Measurements from ENCODE around the gene IL17RA. TPM values are rescaled to one million over a fixed set of nuclear protein-coding genes. Genes with fewer than 3 reads are reported as not detected.

IL17RA gene
- polyA plus RNA-seq, 1 donor (not counting 4 experiments of a cell fraction or from before 2014, with no cell fraction given), result 6.0 TPM

GRCh38 chr22:17158568-17159503 lies 74.0 kb downstream of the IL17RA start, which contains the start of gene HDHD5:
Gene HDHD5, minus strand, starts transcription at chr22:17159277. Its CDS starts 26 bp downstream, at chr22:17159251.
- H3K4me1 ChIP-seq (ENCODE audit: control insufficient read depth, extremely low read depth, insufficient read depth, low read length), result peaks cover 12% of the 10 kb centered on the region

DNA sequence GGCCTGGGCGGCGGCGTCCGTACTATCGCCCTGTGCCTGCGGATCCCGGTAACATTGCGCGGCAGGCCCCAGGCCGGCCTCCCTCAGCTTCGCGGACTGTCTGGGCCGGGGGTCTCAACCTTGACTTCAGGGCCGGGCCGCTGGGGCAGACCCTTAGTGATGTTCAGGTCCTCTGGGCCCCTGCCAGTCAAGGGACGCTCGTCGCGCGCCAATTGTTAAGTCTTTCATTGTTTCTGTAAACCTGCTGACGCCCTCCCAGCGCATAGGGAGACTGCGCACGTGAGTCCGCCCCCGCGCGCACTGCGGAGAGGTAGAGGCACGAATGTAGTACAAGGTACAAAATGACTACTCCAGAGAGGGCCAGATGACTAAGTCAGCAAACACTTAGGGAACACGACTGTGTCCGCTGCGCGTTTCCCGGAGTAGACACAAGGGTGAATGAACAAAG lies 74.7 kb downstream of the IL17RA start:
- dilution Hi-C loops (cut with MboI; ENCODE audit: extremely low pct_ligation_motif_present, low sequenced_read_pairs), result no loop called here
- peaks cover 31% of the 10 kb centered on the region for H3K79me2 ChIP-seq (ENCODE audit: control insufficient read depth, insufficient read depth, low read length)
- H3K4me3 ChIP-seq (ENCODE audit: control insufficient read depth in 2 of 3, extremely low read depth in 1 of 3, insufficient read depth in 2 of 3, low read depth in 1 of 3, low read length in 3 of 3), result peak overlapping the region; percentile 56 to 83 (median 80)
- peak overlapping the region; percentile 75 for H2AFZ ChIP-seq (ENCODE audit: control insufficient read depth, low read length)
- peaks cover 2% of the 10 kb centered on the region for H4K20me1 ChIP-seq (ENCODE audit: control insufficient read depth, extremely low read depth, insufficient read depth, low read length)
- H3K9me1 ChIP-seq (ENCODE audit: control insufficient read depth, extremely low read depth, insufficient read depth, low read length), result no peaks in the 10 kb centered on the region
- no peaks in the 10 kb centered on the region for H3K36me3 ChIP-seq (ENCODE audit: control insufficient read depth in 2 of 2, extremely low read depth in 1 of 2, insufficient read depth in 2 of 2, low read length in 2 of 2)
- peak overlapping the region; percentile 66 for H3K27ac ChIP-seq (ENCODE audit: control insufficient read depth, insufficient read depth, low read length)
- TF ChIP-seq, protein P1, sequence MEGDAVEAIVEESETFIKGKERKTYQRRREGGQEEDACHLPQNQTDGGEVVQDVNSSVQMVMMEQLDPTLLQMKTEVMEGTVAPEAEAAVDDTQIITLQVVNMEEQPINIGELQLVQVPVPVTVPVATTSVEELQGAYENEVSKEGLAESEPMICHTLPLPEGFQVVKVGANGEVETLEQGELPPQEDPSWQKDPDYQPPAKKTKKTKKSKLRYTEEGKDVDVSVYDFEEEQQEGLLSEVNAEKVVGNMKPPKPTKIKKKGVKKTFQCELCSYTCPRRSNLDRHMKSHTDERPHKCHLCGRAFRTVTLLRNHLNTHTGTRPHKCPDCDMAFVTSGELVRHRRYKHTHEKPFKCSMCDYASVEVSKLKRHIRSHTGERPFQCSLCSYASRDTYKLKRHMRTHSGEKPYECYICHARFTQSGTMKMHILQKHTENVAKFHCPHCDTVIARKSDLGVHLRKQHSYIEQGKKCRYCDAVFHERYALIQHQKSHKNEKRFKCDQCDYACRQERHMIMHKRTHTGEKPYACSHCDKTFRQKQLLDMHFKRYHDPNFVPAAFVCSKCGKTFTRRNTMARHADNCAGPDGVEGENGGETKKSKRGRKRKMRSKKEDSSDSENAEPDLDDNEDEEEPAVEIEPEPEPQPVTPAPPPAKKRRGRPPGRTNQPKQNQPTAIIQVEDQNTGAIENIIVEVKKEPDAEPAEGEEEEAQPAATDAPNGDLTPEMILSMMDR (optimal IDR thresholded peaks at IDR 0.05 in 1 of 3, IDR thresholded peaks at IDR 0.05 in 1 of 3, conservative IDR thresholded peaks at IDR 0.05 in 1 of 3; ENCODE audit: extremely low read depth in 1 of 3, insufficient read depth in 2 of 3, low read length in 3 of 3), result no peak
- no peak for TF ChIP-seq EZH2 (IDR thresholded peaks at IDR 0.05; ENCODE audit: low read length)
- H3K27me3 ChIP-seq (ENCODE audit: control insufficient read depth, extremely low read depth, insufficient read depth, low read length), result no peaks in the 10 kb centered on the region
- peak overlapping the region; percentile 55 for H3K4me2 ChIP-seq (ENCODE audit: control insufficient read depth, extremely low read depth, insufficient read depth, low read depth, low read length)
- peak overlapping the region; percentile 76 for H3K9ac ChIP-seq (ENCODE audit: control insufficient read depth, extremely low read depth, insufficient read depth, low read length)
- H3K9me3 ChIP-seq (ENCODE audit: control insufficient read depth, low read depth, low read length), result no peaks in the 10 kb centered on the region
- FAIRE-seq (no peak), DNase-seq (ENCODE audit: low read depth, low spot score) (no peak)
- H3K4me1 ChIP-seq (ENCODE audit: control insufficient read depth, extremely low read depth, insufficient read depth, low read length), result peaks cover 12% of the 10 kb centered on the region

More at GRCh38 chr22:17158568-17159503, 74.0 kb downstream of the IL17RA start, which contains the start of gene HDHD5:
- H3K9me3 ChIP-seq (ENCODE audit: control insufficient read depth, low read depth, low read length), result no peaks in the 10 kb centered on the region
- TF ChIP-seq, protein P1 (optimal IDR thresholded peaks at IDR 0.05 in 1 of 3, IDR thresholded peaks at IDR 0.05 in 1 of 3, conservative IDR thresholded peaks at IDR 0.05 in 1 of 3; ENCODE audit: extremely low read depth in 1 of 3, insufficient read depth in 2 of 3, low read length in 3 of 3), result peak in 1 of 3 experiments; percentile 6
- TF ChIP-seq EZH2 (IDR thresholded peaks at IDR 0.05; ENCODE audit: low read length), result no peak
- H3K4me3 ChIP-seq (ENCODE audit: control insufficient read depth in 2 of 3, extremely low read depth in 1 of 3, insufficient read depth in 2 of 3, low read depth in 1 of 3, low read length in 3 of 3), result peak within 1 kb of the TSS; percentile 56 to 83 (median 80)
- no peak for DNase-seq (ENCODE audit: low read depth, low spot score)
- peak within 1 kb of the TSS; percentile 89 for H2AFZ ChIP-seq (ENCODE audit: control insufficient read depth, low read length)
- H3K27ac ChIP-seq (ENCODE audit: control insufficient read depth, insufficient read depth, low read length), result peak within 1 kb of the TSS; percentile 66
- dilution Hi-C loops (cut with MboI; ENCODE audit: extremely low pct_ligation_motif_present, low sequenced_read_pairs), result no loop called here
- H3K9me1 ChIP-seq (ENCODE audit: control insufficient read depth, extremely low read depth, insufficient read depth, low read length), result no peaks in the 10 kb centered on the region
- H4K20me1 ChIP-seq (ENCODE audit: control insufficient read depth, extremely low read depth, insufficient read depth, low read length), result peaks cover 2% of the 10 kb centered on the region
- no peak for FAIRE-seq
- H3K4me2 ChIP-seq (ENCODE audit: control insufficient read depth, extremely low read depth, insufficient read depth, low read depth, low read length), result peak within 1 kb of the TSS; percentile 90
- peak within 1 kb of the TSS; percentile 76 for H3K9ac ChIP-seq (ENCODE audit: control insufficient read depth, extremely low read depth, insufficient read depth, low read length)
- H3K27me3 ChIP-seq (ENCODE audit: control insufficient read depth, extremely low read depth, insufficient read depth, low read length), result no peaks in the 10 kb centered on the region
- peaks cover 33% of the 10 kb centered on the region for H3K79me2 ChIP-seq (ENCODE audit: control insufficient read depth, insufficient read depth, low read length)
- H3K36me3 ChIP-seq (ENCODE audit: control insufficient read depth in 2 of 2, extremely low read depth in 1 of 2, insufficient read depth in 2 of 2, low read length in 2 of 2), result no peaks in the 10 kb centered on the region

Measured in keratinocyte (primary cell).